HEK293 (cell line): ENCODE results near the gene HAUS1.

Experiments
- CTCF ChIA-PET: fragments of 350-600 bp; formaldehyde crosslinking; extraction: SDS; loops from one replicate; lab custom pipeline; 2021; ENCODE audit warnings: antibody characterized with exemption; lab: Yijun Ruan, JAX
- POLR2A ChIA-PET: fragments of 300-600 bp; formaldehyde crosslinking; extraction: SDS; loops from one replicate; lab custom pipeline; 2020; ENCODE audit warnings: antibody characterized with exemption, inconsistent platforms; lab: Yijun Ruan, JAX
- H3K27ac ChIP-seq: fragments of 200-500 bp; sonication (Bioruptor generic); 2 replicates; pipeline ENCODE4 v1.5.1; 2014; ENCODE audit warnings: low read depth, low read length, control low read depth, inconsistent platforms; ENCODE audit errors: extremely low read depth
- H3K36me3 ChIP-seq, 2 experiments: fragments of 200-500 bp in 1 of 2; sonication (Bioruptor generic) in 1 of 2; 1 replicate in 1 of 2; 2 replicates in 1 of 2; pipeline ENCODE4 v1.5.1; 2014 to 2017; ENCODE audit warnings: inconsistent platforms in 2 of 2, low read length in 2 of 2; ENCODE audit not compliant: control insufficient read depth in 2 of 2, insufficient read depth in 1 of 2
- H3K4me1 ChIP-seq: fragments of 200-500 bp; sonication (Bioruptor generic); 2 replicates; pipeline ENCODE4 v1.5.1; 2014; ENCODE audit warnings: mild to moderate bottlenecking, low read length, inconsistent platforms; ENCODE audit not compliant: control insufficient read depth, insufficient read depth
- H3K4me3 ChIP-seq: 2 replicates; pipeline ENCODE4 v1.5.1; 2011; ENCODE audit warnings: low read depth, mild to moderate bottlenecking, control low read depth, low read length, moderate library complexity
- H3K9me3 ChIP-seq: fragments of 200-500 bp; sonication (Bioruptor generic); 2 replicates; pipeline ENCODE4 v1.5.1; 2014; ENCODE audit warnings: low read depth, low read length, inconsistent platforms; ENCODE audit not compliant: control insufficient read depth, insufficient read depth
- WT1 ChIP-seq: fragments of 450-650 bp; formaldehyde crosslinking; IDR thresholded peaks from 2 replicates; pipeline ENCODE4 v1.5.1; 2016; ENCODE audit warnings: missing biosample characterization, missing genetic modification characterization
- ZEB2 ChIP-seq: fragments of 450-650 bp; formaldehyde crosslinking; IDR thresholded peaks from 2 replicates; pipeline ENCODE4 v1.5.1; 2016; ENCODE audit warnings: missing biosample characterization, missing genetic modification characterization
- ZFP3 ChIP-seq: fragments of 450-650 bp; formaldehyde crosslinking; IDR thresholded peaks from 2 replicates; pipeline ENCODE4 v1.5.1; 2016; ENCODE audit warnings: low read depth, missing biosample characterization, missing genetic modification characterization
- ZFP69B ChIP-seq: fragments of 450-650 bp; formaldehyde crosslinking; IDR thresholded peaks from 2 replicates; pipeline ENCODE4 v1.5.1; 2016; ENCODE audit warnings: missing biosample characterization, missing genetic modification characterization
- ZNF19 ChIP-seq: fragments of 450-650 bp; formaldehyde crosslinking; IDR thresholded peaks from 2 replicates; pipeline ENCODE4; 2016; ENCODE audit warnings: missing biosample characterization, missing genetic modification characterization, low read depth
- ZNF292 ChIP-seq: fragments of 450-650 bp; formaldehyde crosslinking; IDR thresholded peaks from 2 replicates; pipeline ENCODE4 v1.5.1; 2016; ENCODE audit warnings: low read depth, missing biosample characterization, missing genetic modification characterization, borderline replicate concordance
- ZNF311 ChIP-seq: fragments of 450-650 bp; formaldehyde crosslinking; IDR thresholded peaks from 2 replicates; pipeline ENCODE4 v1.5.1; 2017; ENCODE audit warnings: missing biosample characterization, missing genetic modification characterization, borderline replicate concordance
- ZNF335 ChIP-seq: fragments of 450-650 bp; formaldehyde crosslinking; conservative IDR thresholded peaks from 2 replicates; pipeline ENCODE4 v1.5.1; 2016; ENCODE audit warnings: missing biosample characterization, missing genetic modification characterization
- ZNF544 ChIP-seq: fragments of 450-650 bp; formaldehyde crosslinking; IDR thresholded peaks from 2 replicates; pipeline ENCODE4 v1.5.0; 2017; ENCODE audit warnings: missing biosample characterization, missing genetic modification characterization
- ZNF549 ChIP-seq: fragments of 450-650 bp; IDR thresholded peaks from 2 replicates; pipeline ENCODE4 v1.5.1; 2018; ENCODE audit warnings: missing biosample characterization, missing genetic modification characterization, mild to moderate bottlenecking, inconsistent platforms, moderate library complexity
- ZNF561 ChIP-seq: fragments of 450-650 bp; IDR thresholded peaks from 2 replicates; pipeline ENCODE4 v1.5.1; 2018; ENCODE audit warnings: missing biosample characterization, missing genetic modification characterization, borderline replicate concordance
- ZNF76 ChIP-seq: fragments of 450-650 bp; formaldehyde crosslinking; IDR thresholded peaks from 2 replicates; pipeline ENCODE4; 2016; ENCODE audit warnings: low read depth, missing biosample characterization, missing genetic modification characterization, borderline replicate concordance
- TF ChIP-seq, protein P1 (sequence below): fragments of 450-650 bp; formaldehyde crosslinking; IDR thresholded peaks from 2 replicates; pipeline ENCODE4 v1.5.1; 2016; ENCODE audit warnings: missing biosample characterization, missing genetic modification characterization
- TF ChIP-seq, protein P2 (sequence below): fragments of 450-650 bp; formaldehyde crosslinking; IDR thresholded peaks from 2 replicates; pipeline ENCODE4 v1.5.1; 2016; ENCODE audit warnings: missing biosample characterization, missing genetic modification characterization
- TF ChIP-seq, protein P3 (sequence below): fragments of 450-650 bp; IDR thresholded peaks from 2 replicates; pipeline ENCODE4 v1.5.1; 2018; ENCODE audit warnings: missing biosample characterization, mild to moderate bottlenecking, missing genetic modification characterization
- TF ChIP-seq, protein P4 (sequence below): fragments of 450-650 bp; formaldehyde crosslinking; IDR thresholded peaks from 2 replicates; pipeline ENCODE4 v1.5.1; 2017; ENCODE audit warnings: missing biosample characterization, missing genetic modification characterization
- TF ChIP-seq, protein P5 (sequence below): fragments of 450-650 bp; formaldehyde crosslinking; IDR thresholded peaks from 2 replicates; pipeline ENCODE4 v1.5.0; 2017; ENCODE audit warnings: missing biosample characterization, missing genetic modification characterization, borderline replicate concordance
- TF ChIP-seq, protein P6 (sequence below): fragments of 450-650 bp; formaldehyde crosslinking; IDR thresholded peaks from 2 replicates; pipeline ENCODE4 v1.5.1; 2016; ENCODE audit warnings: missing biosample characterization, missing genetic modification characterization

HAUS1 gene

DNA sequence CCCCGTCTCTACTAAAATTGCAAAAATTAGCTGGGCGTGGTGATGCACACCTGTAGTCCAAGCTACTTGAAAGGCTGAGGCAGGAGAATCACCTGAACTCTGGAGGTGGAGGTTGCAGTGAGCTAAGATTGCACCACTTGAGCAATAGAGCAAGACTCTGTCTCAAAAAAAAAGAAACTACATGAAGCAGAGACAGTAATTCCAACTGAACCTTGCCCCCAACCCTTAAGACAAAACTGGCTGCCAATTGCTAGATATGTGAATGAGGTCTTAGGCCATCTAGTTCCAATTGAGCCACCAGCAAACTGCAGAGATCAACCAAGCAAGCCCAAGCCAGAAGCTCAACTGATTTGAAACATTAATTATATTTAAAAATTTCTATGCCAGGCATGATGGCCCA lies 25.9 kb downstream of the HAUS1 start:
- POLR2A ChIA-PET, result no interaction called here
- no peak for TF ChIP-seq ZNF76 (tag by site-specific recombination)
- TF ChIP-seq ZNF561, result no peak
- TF ChIP-seq ZNF549 (tag by site-specific recombination), result no peak
- TF ChIP-seq ZEB2 (tag by site-specific recombination), result no peak
- TF ChIP-seq, protein P1, sequence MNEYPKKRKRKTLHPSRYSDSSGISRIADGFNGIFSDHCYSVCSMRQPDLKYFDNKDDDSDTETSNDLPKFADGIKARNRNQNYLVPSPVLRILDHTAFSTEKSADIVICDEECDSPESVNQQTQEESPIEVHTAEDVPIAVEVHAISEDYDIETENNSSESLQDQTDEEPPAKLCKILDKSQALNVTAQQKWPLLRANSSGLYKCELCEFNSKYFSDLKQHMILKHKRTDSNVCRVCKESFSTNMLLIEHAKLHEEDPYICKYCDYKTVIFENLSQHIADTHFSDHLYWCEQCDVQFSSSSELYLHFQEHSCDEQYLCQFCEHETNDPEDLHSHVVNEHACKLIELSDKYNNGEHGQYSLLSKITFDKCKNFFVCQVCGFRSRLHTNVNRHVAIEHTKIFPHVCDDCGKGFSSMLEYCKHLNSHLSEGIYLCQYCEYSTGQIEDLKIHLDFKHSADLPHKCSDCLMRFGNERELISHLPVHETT, result no peak
- TF ChIP-seq, protein P2, sequence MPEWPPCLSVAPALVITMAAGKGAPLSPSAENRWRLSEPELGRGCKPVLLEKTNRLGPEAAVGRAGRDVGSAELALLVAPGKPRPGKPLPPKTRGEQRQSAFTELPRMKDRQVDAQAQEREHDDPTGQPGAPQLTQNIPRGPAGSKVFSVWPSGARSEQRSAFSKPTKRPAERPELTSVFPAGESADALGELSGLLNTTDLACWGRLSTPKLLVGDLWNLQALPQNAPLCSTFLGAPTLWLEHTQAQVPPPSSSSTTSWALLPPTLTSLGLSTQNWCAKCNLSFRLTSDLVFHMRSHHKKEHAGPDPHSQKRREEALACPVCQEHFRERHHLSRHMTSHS, result no peak
- no peak for TF ChIP-seq ZNF335 (tag by site-specific recombination)
- TF ChIP-seq, protein P3, sequence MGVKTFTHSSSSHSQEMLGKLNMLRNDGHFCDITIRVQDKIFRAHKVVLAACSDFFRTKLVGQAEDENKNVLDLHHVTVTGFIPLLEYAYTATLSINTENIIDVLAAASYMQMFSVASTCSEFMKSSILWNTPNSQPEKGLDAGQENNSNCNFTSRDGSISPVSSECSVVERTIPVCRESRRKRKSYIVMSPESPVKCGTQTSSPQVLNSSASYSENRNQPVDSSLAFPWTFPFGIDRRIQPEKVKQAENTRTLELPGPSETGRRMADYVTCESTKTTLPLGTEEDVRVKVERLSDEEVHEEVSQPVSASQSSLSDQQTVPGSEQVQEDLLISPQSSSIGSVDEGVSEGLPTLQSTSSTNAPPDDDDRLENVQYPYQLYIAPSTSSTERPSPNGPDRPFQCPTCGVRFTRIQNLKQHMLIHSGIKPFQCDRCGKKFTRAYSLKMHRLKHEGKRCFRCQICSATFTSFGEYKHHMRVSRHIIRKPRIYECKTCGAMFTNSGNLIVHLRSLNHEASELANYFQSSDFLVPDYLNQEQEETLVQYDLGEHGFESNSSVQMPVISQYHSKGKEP (tag by site-specific recombination), result no peak
- TF ChIP-seq ZNF544, result no peak
- no peak for TF ChIP-seq ZFP3 (tag by site-specific recombination)
- no peak for TF ChIP-seq ZNF311 (tag by site-specific recombination)
- TF ChIP-seq ZFP69B (tag by site-specific recombination), result no peak
- TF ChIP-seq, protein P4, sequence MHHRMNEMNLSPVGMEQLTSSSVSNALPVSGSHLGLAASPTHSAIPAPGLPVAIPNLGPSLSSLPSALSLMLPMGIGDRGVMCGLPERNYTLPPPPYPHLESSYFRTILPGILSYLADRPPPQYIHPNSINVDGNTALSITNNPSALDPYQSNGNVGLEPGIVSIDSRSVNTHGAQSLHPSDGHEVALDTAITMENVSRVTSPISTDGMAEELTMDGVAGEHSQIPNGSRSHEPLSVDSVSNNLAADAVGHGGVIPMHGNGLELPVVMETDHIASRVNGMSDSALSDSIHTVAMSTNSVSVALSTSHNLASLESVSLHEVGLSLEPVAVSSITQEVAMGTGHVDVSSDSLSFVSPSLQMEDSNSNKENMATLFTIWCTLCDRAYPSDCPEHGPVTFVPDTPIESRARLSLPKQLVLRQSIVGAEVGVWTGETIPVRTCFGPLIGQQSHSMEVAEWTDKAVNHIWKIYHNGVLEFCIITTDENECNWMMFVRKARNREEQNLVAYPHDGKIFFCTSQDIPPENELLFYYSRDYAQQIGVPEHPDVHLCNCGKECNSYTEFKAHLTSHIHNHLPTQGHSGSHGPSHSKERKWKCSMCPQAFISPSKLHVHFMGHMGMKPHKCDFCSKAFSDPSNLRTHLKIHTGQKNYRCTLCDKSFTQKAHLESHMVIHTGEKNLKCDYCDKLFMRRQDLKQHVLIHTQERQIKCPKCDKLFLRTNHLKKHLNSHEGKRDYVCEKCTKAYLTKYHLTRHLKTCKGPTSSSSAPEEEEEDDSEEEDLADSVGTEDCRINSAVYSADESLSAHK (tag by site-specific recombination), result no peak
- TF ChIP-seq, protein P5, sequence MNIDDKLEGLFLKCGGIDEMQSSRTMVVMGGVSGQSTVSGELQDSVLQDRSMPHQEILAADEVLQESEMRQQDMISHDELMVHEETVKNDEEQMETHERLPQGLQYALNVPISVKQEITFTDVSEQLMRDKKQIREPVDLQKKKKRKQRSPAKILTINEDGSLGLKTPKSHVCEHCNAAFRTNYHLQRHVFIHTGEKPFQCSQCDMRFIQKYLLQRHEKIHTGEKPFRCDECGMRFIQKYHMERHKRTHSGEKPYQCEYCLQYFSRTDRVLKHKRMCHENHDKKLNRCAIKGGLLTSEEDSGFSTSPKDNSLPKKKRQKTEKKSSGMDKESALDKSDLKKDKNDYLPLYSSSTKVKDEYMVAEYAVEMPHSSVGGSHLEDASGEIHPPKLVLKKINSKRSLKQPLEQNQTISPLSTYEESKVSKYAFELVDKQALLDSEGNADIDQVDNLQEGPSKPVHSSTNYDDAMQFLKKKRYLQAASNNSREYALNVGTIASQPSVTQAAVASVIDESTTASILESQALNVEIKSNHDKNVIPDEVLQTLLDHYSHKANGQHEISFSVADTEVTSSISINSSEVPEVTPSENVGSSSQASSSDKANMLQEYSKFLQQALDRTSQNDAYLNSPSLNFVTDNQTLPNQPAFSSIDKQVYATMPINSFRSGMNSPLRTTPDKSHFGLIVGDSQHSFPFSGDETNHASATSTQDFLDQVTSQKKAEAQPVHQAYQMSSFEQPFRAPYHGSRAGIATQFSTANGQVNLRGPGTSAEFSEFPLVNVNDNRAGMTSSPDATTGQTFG (tag by site-specific recombination), result no peak
- TF ChIP-seq ZNF19 (tag by site-specific recombination), result no peak
- no peak for TF ChIP-seq WT1
- TF ChIP-seq, protein P6, sequence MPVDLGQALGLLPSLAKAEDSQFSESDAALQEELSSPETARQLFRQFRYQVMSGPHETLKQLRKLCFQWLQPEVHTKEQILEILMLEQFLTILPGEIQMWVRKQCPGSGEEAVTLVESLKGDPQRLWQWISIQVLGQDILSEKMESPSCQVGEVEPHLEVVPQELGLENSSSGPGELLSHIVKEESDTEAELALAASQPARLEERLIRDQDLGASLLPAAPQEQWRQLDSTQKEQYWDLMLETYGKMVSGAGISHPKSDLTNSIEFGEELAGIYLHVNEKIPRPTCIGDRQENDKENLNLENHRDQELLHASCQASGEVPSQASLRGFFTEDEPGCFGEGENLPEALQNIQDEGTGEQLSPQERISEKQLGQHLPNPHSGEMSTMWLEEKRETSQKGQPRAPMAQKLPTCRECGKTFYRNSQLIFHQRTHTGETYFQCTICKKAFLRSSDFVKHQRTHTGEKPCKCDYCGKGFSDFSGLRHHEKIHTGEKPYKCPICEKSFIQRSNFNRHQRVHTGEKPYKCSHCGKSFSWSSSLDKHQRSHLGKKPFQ, result no peak
- no peak for TF ChIP-seq ZNF292 (tag by site-specific recombination)
- no peaks in the 10 kb centered on the region for H3K9me3 ChIP-seq
- H3K4me3 ChIP-seq, result no peak overlapping the region
- CTCF ChIA-PET, result interaction anchor here (0.6 to 1.1 kb wide), 3 partner anchors 12 to 410 kb away, joined by 3 read pairs; no protein-coding TSS in a partner anchor
- no peak overlapping the region for H3K27ac ChIP-seq
- H3K4me1 ChIP-seq, result no peaks in the 10 kb centered on the region
- peaks cover 34 to 65% of the 10 kb centered on the region in 2 experiments for H3K36me3 ChIP-seq
